ENCODE results near the gene C2orf15. TPM values are rescaled to one million over a fixed set of nuclear protein-coding genes. Genes with fewer than 3 reads are reported as not detected.
A peak's percentile ranks its signal among the peaks of the same experiment; 100 is the strongest.

C2orf15 gene
- total and polyA plus RNA-seq, 2 experiments from 2014 or later, result 5.9 to 8.9 TPM

- H3K4me1 ChIP-seq (ENCODE audit: insufficient read depth), result no peaks in the 10 kb centered on the region
- TF ChIP-seq CTCF (IDR thresholded peaks at IDR 0.05; ENCODE audit: poor library complexity) (no peak), EZH2phosphoT487 (IDR thresholded peaks at IDR 0.05; ENCODE audit: low read depth, severe bottlenecking, unreplicated experiment) (no peak), EZH2 (IDR thresholded peaks at IDR 0.05; ENCODE audit: borderline replicate concordance) (no peak)
- peak overlapping the region; percentile 86 for H3K4me2 ChIP-seq
- peak overlapping the region; percentile 87 for H2AFZ ChIP-seq
- no peaks in the 10 kb centered on the region for H3K27me3 ChIP-seq
- H3K4me3 ChIP-seq, result peak overlapping the region; percentile 59
- peak overlapping the region; percentile 86 for H3K27ac ChIP-seq
- no peaks in the 10 kb centered on the region for H3K9me3 ChIP-seq (ENCODE audit: low read depth)
- H4K20me1 ChIP-seq (ENCODE audit: insufficient read depth, poor library complexity, severe bottlenecking), result no peaks in the 10 kb centered on the region
- no peaks in the 10 kb centered on the region for H3K36me3 ChIP-seq (replicated peaks; ENCODE audit: insufficient read depth, low read depth)
- WGBS (ENCODE audit: low lambda C conversion rate, missing lambda C conversion rate), result 30% methylated on average over 17 of the region's 17 CpGs
- no peak for DNase-seq (ENCODE audit: low spot score)
- peaks cover 14% of the 10 kb centered on the region for H3K79me2 ChIP-seq
- H3K9me2 ChIP-seq (replicated peaks; ENCODE audit: insufficient read depth), result no peaks in the 10 kb centered on the region
Observed at GRCh38 chr2:99140056-99140859, 1.2 kb upstream of the C2orf15 start.

GRCh38 chr2:99140860-99141109, 722 bp upstream of the C2orf15 start:
- Histone ChIP-seq H3K36me3 (replicated peaks; ENCODE audit: insufficient read depth, low read depth) (no peaks in the 10 kb centered on the region), H3K79me2 (peaks cover 14% of the 10 kb centered on the region), H3K4me3 (peak overlapping the region; percentile 59), H3K27ac (peak overlapping the region; percentile 86), H3K4me2 (peak overlapping the region; percentile 86), H2AFZ (peak overlapping the region; percentile 87), H3K27me3 (no peaks in the 10 kb centered on the region), H4K20me1 (ENCODE audit: insufficient read depth, poor library complexity, severe bottlenecking) (no peaks in the 10 kb centered on the region), H3K9me3 (ENCODE audit: low read depth) (no peaks in the 10 kb centered on the region), H3K4me1 (ENCODE audit: insufficient read depth) (no peaks in the 10 kb centered on the region), H3K9me2 (replicated peaks; ENCODE audit: insufficient read depth) (no peaks in the 10 kb centered on the region)
- 0% methylated on average over 8 of the region's 21 CpGs for WGBS (ENCODE audit: low lambda C conversion rate, missing lambda C conversion rate)
- TF ChIP-seq EZH2phosphoT487 (IDR thresholded peaks at IDR 0.05; ENCODE audit: low read depth, severe bottlenecking, unreplicated experiment) (no peak), EZH2 (IDR thresholded peaks at IDR 0.05; ENCODE audit: borderline replicate concordance) (no peak), CTCF (IDR thresholded peaks at IDR 0.05; ENCODE audit: poor library complexity) (no peak)
- no peak for DNase-seq (ENCODE audit: low spot score)

- WGBS (ENCODE audit: low lambda C conversion rate, missing lambda C conversion rate), result 100% methylated on average over 1 of the region's 1 CpG
- TF ChIP-seq EZH2phosphoT487 (IDR thresholded peaks at IDR 0.05; ENCODE audit: low read depth, severe bottlenecking, unreplicated experiment) (no peak), EZH2 (IDR thresholded peaks at IDR 0.05; ENCODE audit: borderline replicate concordance) (no peak), CTCF (IDR thresholded peaks at IDR 0.05; ENCODE audit: poor library complexity) (no peak)
- Histone ChIP-seq H3K27ac (no peak overlapping the region), H3K9me3 (ENCODE audit: low read depth) (no peaks in the 10 kb centered on the region), H3K4me3 (no peak overlapping the region), H3K4me2 (no peak overlapping the region), H3K79me2 (no peaks in the 10 kb centered on the region), H2AFZ (no peak overlapping the region), H3K36me3 (replicated peaks; ENCODE audit: insufficient read depth, low read depth) (no peaks in the 10 kb centered on the region), H3K9me2 (replicated peaks; ENCODE audit: insufficient read depth) (no peaks in the 10 kb centered on the region), H3K4me1 (ENCODE audit: insufficient read depth) (peaks cover 6% of the 10 kb centered on the region), H3K27me3 (no peaks in the 10 kb centered on the region), H4K20me1 (ENCODE audit: insufficient read depth, poor library complexity, severe bottlenecking) (no peaks in the 10 kb centered on the region)
- no peak for DNase-seq (ENCODE audit: low spot score)
Observed at GRCh38 chr2:99150706-99151105, 9.2 kb downstream of the C2orf15 start.

Data from hepatocyte (in vitro differentiated cells).